Stimulated activated CD4-positive, alpha-beta T cell treated with anti-CD3 and anti-CD28 coated beads, Interleukin-15, amount 100 ng/mL, for 48 hours (primary cell): ENCODE measurements around the gene EPHB6.

Source experiments
- DNase-seq, 2 donors: peaks; one replicate each; pipeline ENCODE4 v3.0.0-alpha.2; 2020; ENCODE audit warnings: low read depth in 2 of 2

Gene EPHB6

DNA sequence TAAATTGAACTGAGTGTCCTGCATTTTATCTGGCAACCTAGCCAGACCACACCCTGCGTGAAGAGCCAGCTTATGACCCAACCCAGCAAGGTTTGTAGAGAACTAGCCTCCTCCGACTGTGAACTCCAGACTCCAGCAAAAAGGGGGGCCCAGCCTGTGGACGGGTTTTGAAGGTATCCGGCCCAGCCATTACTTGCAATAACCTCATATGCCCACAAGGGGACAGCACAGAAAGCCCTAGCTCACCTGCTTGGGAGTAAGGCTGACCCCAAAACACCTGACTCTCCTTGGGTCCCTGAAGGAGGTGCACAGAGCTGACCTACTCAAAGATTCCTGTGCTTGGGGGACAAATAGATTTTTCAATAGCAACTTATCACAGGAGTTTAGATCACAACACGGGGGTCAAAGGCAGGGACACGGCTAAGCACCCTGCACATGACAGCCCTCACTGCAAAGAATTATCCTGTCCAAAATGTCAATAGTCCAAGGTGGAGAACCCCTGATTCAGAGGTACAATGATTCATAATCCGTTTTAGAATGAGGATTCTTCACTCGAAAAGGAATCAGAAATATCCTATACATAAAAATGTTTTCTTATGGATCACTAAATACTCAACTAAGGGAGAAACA is 26.1 kb downstream of the EPHB6 start:
- peak in 1 of 2 donors; percentile 33 for DNase-seq

DNA sequence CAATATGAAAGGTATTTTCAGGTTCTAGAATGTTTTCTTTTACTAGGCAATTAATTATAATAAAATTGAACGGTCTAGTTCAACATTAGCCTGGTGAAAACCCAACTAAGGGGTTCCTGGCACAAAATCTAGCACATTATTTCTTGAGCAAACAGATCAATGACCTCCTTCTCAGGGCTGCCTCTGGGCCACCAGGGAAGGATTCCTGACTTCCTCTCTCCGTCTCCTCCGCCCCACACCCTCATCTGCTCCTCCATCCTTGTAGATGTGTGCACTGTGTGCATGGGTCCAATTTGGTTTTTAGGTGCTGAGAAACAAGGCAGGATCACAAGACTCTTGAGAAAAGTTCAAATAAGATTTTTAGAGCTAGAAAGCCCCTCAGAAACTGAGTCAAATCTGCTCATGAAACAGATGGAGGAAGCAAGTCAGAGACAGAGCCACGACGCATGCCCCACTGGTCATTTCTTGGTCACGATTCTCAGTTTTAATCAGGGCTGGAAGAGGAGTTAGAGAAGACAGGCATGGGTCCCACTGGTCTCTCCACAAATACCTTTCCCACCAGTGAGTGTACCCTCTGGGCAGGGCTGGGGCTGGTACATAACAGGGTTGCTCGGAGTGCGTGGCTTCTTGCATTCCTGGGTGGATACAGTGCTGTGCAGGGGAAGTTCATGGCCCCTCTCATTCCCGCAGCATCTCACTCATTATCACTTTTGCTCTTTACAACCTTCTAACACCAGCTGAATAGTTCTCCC is 26.9 kb downstream of the EPHB6 start:
- no peak for DNase-seq

DNA sequence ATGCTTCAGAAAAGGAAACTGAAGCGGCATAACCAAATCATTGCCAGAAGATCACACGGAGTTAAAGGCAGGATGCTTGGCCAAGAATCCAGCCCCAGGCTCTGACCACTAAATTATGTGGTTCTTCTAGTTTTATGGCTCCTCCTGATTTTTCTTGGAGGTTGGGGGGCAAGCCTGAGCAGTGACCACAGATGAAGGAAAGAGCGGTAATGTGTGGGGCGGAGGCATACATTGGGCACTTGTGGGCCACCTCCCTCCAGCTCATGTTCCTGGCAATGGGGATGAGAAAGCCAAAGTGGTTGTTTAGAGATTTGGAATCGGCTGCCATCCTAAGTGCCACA is 27.4 kb downstream of the EPHB6 start:
- DNase-seq, result no peak

DNA sequence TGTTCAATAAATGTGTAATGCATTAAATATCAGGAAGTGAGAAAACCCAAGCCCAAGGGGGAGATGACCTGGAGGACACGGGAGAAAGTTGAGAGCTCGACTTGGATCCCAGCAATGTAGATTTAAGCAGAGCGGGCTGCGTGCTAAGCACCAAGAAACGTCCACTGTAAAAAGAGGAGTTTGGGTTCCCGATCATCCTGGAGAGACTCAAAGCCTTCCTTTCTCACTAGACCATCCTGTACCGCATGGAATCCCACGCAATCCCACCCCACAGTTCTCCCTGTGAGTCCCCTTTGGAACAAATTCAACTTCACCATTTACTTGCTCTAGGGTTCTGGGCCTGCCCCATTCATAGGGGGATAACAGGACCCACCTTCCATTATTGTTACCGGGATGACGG is 28.3 kb downstream of the EPHB6 start:
- no peak for DNase-seq

DNA sequence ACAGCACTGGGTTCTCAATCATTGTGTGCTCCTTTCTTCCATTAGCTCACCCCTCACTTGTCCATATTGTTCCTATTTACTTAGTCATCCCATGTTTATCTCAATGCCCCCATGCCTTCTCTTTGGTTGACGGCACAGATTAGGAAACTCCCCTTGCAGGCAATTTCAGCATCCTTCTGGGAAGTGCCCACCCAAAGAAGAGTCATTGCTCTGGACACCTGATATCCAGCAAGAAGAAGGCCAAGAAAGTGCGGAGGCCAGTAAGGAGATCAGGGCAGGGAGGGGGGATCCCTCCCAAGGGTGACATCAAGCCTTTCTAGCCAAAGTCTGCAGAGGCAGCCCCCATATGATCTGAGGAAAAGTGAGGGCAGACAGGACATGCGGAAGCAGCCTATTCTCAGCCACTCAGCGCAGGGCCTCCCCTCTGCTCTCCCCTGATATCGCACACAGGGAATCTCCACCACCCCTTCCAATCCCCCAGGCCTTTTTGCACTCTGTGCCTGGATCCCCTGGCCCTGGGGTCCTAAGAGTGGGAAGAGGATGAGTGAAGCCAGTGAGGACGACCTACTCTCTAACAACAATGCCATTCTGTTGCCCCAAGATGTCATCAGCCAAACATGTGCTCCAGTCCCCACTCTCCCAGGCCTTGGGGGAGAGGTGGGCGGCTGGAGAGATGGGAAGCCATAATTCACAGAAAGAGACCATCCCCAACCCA is 28.9 kb downstream of the EPHB6 start:
- no peak for DNase-seq

DNA sequence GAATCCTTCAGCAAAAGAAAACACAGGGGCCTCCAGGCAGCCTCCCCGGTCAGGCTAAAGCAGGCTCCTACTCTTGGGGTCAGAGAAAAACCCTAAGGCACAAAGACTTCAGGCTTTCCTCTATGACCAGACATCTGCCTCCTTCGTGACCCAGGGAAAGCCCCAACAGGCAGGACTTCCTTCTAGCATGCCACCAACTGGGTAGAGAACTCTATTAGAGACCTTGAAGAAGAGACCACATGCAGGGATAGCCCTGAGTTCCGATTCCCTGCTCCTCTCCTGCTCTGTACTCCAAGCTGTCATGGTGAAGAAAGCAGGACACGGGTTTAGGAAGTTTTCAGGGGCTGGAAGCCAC is 29.4 kb downstream of the EPHB6 start:
- no peak for DNase-seq

DNA sequence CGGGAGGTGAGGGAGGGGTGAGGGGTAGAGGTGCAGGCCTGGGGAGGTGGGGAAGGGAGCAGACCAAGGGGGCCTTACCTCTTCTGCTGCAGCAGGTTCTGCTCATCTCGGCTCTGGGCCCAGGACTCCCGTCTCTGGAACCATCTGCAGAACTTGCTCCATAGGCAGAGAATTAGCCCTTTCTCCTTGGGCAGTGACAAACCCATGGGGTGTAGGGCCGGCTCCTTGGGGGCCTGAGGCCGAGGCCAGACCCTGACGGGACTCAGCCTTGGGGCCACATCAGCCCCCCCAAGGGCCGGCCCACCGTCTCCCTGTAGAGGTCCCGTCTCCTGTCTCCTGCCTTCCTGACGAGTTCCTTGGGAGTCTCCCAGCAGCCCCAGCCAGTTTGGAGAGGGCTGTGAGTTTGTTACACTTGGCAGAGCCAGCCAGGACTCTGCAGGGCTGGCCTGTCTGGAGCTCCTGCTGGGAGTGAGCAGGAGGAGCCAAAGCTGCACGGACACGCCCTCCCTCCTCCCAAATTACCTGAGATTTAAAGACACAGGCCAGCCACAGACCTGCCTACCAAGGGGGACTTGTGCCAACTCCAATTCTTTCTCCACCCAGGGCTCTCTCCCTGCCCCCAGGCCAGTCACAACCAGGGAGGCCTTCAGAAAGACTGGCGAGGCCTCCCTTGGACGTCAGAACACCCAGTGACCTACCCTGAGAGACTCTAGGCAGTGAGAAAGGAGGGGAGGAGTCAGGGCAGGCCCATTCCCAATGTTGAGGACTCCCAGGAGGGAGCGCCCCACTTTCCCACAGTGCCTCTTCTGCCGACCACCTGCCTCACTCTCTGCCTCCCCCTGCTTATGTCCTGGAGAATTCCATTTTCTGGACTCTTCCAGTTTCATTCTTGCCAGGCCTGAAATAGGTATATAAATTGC is 30.7 kb downstream of the EPHB6 start, which contains the start of gene TRPV6:
TSS of gene TRPV6 (minus strand) at position 435 of the 920 bp plus-strand sequence.
- no peak for DNase-seq

DNA sequence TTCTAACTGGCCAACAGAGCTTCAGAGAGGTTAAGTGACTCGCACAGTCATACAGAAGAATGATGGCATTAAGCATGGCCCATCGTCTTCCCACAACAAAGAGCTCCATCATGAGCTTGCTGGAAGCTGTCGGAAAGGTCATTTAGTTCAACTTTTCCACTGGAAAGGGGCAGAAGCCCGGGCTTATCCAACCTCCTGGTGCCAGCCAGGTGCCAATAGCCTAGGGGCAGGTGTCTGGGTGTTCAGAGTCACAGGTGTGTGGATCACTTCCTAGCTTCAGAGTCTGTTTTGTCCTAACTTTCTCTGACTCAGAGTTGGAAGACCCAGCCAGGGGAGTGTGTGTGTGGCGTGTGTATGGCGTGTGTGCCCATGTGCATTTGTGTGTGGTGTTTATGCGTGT is 32.0 kb downstream of the EPHB6 start:
- DNase-seq, result no peak

DNA sequence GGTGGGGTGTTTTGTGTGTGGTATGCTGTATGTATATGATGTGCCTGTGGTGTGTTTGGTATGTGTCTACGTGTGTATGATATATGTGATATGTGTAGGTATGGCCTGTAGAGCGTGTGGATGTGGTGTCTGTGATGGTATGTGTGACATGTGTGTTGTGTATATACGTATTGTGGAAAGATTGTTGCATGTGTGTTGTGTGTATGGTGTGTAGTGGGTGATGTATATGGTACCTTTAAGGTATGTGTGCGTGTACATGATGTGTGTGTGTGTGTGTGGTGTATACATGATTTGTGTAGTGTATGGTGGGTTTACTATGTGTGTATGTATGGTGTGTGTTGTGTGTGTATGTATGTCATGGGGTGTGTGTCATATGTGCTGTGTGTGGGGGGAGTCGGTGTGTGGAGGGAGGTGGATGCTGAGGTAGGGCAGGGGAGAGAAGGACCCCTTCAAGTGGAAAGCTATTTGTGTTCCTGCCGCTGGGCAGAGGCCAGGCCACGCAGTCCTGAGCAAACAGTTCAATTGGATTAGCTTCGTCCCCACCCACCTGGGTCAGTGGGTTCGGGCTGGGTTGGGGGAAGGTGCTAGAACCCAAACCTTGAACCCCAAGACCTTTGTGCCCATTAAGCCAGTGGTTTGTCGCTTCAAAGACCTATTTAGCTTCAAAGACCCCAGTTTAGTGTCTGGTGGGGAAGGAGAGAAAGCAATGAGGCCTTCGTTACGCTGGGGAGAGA is 32.6 kb downstream of the EPHB6 start:
- DNase-seq, result no peak

DNA sequence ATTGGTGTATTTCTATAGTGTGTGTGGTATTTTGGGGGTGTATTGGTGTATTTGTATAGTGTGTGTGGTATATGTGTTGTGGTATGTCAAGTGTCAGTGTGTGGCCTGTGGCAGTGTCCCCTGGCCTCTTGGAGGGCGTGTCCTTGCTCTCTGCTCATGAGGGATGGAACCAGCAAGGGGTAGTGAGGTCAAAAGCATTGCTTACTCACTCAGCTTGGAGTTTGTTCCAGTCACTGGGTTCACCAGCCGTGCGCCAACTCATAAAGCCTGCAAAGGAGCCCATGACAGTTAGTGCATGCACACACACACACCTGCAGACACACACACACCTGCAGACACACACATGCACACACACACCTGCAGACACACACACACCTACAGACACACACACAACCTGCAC is 34.9 kb downstream of the EPHB6 start:
- DNase-seq, result no peak

DNA sequence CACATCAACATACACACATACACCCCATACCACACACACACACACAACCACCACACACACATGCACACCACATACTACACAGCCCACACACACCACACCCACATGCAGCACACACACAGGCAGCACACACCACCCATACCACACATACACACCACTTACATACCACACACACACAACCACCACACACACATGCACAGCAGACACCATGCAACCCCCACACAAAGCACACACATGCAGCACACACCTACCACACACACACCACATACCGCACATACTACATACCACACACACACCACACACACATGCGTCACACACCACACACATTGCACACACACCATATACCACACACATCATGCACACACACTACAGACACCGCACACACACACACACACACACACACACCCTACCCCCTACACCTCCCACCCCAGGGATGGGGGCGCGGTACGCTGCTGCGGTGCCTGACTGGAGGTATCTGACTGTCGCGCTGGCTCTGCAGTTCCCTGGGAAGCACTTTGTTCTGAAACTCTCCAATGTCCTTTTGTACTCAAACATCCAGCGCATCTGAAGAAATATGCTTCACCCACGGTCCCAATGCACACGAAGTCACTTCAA is 36.1 kb downstream of the EPHB6 start:
- DNase-seq, result no peak

DNA sequence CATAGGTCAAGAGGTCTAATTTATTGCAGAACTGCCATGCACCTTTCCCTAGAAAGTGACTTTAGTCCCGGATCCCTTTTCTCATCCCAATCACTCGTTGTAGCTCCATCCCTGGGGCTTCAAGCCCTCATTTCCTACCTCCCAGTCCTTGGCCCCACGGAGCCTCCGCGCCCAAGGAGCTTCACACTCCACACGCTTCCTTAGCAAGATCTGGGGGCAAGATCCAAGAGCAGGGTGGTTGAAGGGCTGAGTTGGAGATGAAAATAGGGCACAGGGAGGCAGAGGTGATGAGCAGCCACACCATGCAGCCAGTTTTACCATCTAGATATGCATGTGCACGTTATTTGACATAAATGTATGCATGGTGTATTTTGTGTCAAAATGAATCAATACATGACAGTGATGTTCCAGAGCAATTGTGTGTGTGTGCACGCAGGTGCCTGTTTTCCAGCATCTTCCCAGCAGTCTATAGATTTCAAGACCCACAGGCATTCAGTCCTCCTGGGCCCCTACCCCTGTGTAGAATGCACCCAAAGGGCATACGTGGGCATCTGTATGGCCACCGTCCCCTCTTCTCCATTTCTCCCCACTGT is 36.7 kb downstream of the EPHB6 start:
- no peak for DNase-seq

DNA sequence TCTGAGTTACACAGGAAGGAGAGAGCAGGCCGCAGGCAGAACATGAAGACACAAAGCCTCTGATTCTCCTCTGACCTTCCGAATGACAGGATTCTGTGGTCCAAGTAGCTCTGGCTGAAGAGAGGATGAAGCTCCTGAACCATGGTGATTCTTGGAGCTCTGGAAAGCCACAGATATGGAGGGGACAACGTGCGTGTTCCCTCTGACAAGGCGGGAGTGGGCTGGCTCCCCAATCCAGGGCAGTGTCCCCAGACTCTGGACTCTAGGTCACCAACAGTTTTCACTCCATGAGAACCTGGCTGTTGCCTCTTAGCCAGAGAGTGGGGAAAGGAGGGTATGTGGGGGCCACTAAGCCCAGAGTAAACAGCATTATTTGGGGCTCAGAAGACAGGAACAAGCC is 38.1 kb downstream of the EPHB6 start:
- no peak for DNase-seq

DNA sequence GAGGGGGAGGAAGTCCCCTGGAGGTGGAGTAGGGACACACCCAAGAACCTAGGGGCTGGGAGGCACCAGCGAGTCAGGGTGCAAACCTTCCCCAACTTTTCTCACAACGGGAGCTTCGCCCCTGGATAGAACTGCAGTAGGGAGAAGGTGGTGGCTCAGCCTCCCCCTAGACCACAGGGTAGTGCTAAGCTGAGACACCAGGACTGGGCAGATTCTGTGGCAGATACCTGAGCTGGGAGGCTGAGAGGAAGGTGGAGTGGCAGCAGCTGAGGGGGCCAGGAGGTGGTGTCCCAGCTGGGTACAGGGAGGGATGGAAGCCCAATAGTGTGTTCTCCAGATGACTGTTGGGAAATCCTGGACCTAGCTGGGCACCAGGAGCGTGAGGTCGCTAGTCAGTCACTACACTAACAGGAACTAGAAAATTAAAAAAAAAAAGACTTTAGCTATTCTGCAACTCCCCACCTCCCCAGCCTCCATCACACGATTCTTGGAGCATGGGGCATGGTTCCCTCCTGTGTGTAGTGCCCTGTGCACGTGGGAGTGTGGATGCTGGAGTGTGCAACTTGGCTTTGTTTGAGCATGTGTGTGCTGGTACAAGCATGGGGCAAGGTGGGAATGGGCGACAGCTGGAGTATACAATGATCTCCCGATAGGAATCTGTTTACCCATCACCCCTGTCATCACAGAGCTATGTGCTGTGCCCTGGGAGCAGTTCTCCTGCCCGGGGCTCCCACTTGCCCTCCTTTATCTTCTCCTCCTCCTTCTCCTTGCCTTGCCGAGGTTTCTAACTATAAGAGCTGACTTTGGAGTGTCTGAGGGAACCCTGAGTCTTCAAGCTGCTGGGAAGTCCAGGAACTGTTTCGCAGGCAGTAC is 39.5 kb downstream of the EPHB6 start:
- DNase-seq, result no peak

DNA sequence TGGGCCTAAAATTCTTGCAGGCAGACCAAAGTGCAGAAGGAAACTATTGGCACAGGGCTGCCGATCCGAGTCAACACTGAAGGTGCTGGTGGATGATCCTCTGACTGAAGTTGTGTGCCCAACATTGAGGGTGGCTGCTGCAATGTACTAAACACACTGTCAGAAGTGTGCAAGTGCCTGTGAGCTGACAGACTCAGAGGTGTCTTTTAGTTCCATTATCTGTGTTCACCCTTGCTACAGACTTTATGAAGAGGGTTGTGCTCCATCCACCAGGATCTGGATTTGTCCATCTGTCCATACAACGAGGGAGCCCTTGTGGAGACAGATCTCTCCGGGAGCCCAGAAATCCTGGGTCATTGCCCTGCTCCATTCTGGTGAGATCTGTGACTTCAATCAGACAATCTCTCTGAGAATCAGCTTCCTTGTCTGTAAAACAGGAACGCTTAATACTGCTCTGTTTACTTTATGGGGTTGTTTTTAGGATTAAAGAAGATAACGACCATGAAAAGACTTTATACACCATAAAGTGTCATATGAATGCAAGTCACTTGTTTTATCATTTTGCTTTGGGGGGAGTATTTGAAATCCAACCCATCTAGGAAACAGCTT is 40.2 kb downstream of the EPHB6 start:
- no peak for DNase-seq

DNA sequence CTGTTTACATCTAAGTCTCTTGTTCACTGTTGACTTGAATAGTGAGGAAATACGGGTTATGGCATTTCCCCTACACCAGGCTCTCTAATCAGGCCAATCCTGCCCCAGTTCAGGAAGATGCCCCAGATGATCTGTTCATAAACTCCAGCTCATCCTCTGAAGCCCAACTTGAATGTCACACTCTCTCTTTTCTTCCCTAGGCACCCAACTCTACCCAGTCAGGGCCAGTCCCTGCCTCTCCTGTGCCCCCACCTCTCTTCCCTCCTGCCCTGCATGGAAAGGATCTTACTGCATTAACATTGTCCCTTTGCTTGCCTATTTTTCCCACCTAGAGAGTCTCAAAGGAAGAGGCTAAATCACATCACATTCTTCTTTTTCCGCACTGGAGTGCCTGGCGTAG is 41.3 kb downstream of the EPHB6 start:
- DNase-seq, result no peak

DNA sequence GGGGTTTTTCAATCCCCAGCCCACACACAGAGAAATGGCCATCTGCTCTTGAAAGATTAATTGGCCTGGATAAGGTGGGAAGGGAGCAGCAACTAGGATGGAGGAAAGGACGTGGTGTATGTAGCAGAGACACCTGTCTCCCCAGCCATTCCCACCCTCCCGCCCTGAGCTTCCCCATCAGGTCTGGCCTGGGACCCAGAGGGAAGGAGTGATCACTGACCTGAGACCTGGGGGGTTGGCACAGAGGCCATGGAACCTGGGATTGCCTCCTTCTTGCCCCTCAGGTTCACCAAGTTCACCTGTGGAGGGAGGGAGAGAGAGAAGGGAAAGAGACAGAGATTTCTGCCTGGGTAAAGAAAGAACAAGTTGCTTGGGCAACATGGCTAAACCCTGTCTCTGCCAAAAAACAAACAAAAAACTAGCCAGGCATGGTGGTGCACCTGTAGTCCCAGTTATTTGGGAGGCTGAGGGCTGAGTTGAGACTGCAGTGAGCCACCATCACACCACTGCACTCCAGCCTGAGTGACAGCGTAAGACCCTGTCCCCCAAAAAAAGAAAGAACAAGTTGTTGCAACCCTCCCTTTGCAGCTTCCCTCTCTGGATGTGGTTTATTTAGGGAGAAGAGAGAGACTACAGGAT is 42.0 kb downstream of the EPHB6 start:
- DNase-seq, result no peak

DNA sequence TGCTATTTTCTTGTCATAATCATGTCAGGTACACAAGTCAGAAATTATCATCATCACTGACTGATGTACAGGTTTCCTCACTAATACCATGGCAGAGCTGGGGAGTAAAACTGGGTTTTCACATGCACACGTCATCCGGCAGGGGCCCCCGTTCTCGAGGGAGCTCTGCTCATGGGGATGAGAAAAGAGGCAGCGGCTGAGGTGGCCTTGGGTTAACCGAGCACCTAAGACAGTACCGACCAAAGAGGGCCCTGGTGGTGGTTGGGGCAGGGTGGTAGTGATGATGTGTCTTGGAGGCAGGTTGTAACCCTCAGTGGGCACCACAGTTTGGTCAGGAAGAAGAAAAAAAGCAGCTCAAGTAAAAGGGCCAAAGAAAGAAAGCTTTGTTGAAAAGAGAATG is 42.8 kb downstream of the EPHB6 start:
- DNase-seq, result no peak
